HEK293 (cell line): ENCODE results near the gene FAXC.
A peak's percentile ranks its signal among the peaks of the same experiment; 100 is the strongest.

ENCODE experiments used
- CTCF ChIA-PET: fragments of 350-600 bp; formaldehyde crosslinking; extraction: SDS; loops from one replicate; lab custom pipeline; 2021; ENCODE audit warnings: antibody characterized with exemption; lab: Yijun Ruan, JAX
- POLR2A ChIA-PET: fragments of 300-600 bp; formaldehyde crosslinking; extraction: SDS; loops from one replicate; lab custom pipeline; 2020; ENCODE audit warnings: antibody characterized with exemption, inconsistent platforms; lab: Yijun Ruan, JAX
- H3K27ac ChIP-seq: fragments of 200-500 bp; sonication (Bioruptor generic); 2 replicates; pipeline ENCODE4 v1.5.1; 2014; ENCODE audit warnings: low read depth, low read length, control low read depth, inconsistent platforms; ENCODE audit errors: extremely low read depth
- H3K36me3 ChIP-seq, 2 experiments: fragments of 200-500 bp in 1 of 2; sonication (Bioruptor generic) in 1 of 2; 1 replicate in 1 of 2; 2 replicates in 1 of 2; pipeline ENCODE4 v1.5.1; 2014 to 2017; ENCODE audit warnings: inconsistent platforms in 2 of 2, low read length in 2 of 2; ENCODE audit not compliant: control insufficient read depth in 2 of 2, insufficient read depth in 1 of 2
- H3K4me1 ChIP-seq: fragments of 200-500 bp; sonication (Bioruptor generic); 2 replicates; pipeline ENCODE4 v1.5.1; 2014; ENCODE audit warnings: mild to moderate bottlenecking, low read length, inconsistent platforms; ENCODE audit not compliant: control insufficient read depth, insufficient read depth
- H3K4me3 ChIP-seq: 2 replicates; pipeline ENCODE4 v1.5.1; 2011; ENCODE audit warnings: low read depth, mild to moderate bottlenecking, control low read depth, low read length, moderate library complexity
- H3K9me3 ChIP-seq: fragments of 200-500 bp; sonication (Bioruptor generic); 2 replicates; pipeline ENCODE4 v1.5.1; 2014; ENCODE audit warnings: low read depth, low read length, inconsistent platforms; ENCODE audit not compliant: control insufficient read depth, insufficient read depth
- BCL11B ChIP-seq: fragments of 450-650 bp; formaldehyde crosslinking; IDR thresholded peaks from 2 replicates; pipeline ENCODE4 v1.5.1; 2016; ENCODE audit warnings: low read depth, missing biosample characterization, missing genetic modification characterization
- ELK4 ChIP-seq: IDR thresholded peaks from 2 replicates; pipeline ENCODE4 v1.6.1; 2011; ENCODE audit warnings: mild to moderate bottlenecking, low read depth, low read length, borderline replicate concordance
- GLI2 ChIP-seq: fragments of 450-650 bp; formaldehyde crosslinking; IDR thresholded peaks from 2 replicates; pipeline ENCODE4; 2017; ENCODE audit warnings: missing biosample characterization, missing genetic modification characterization, low read depth, borderline replicate concordance
- HOXC10 ChIP-seq: sonication (generic); formaldehyde crosslinking; IDR thresholded peaks from 2 replicates; pipeline ENCODE4 v1.8.1; 2023; ENCODE audit warnings: mild to moderate bottlenecking, missing genetic modification reagents
- PRDM6 ChIP-seq: fragments of 450-650 bp; formaldehyde crosslinking; IDR thresholded peaks from 2 replicates; pipeline ENCODE4 v1.5.1; 2017; ENCODE audit warnings: missing biosample characterization, missing genetic modification characterization
- RBAK ChIP-seq: fragments of 450-650 bp; formaldehyde crosslinking; IDR thresholded peaks from 2 replicates; pipeline ENCODE4 v1.5.1; 2016; ENCODE audit warnings: missing biosample characterization, missing genetic modification characterization
- SP2 ChIP-seq: fragments of 450-650 bp; formaldehyde crosslinking; IDR thresholded peaks from 2 replicates; pipeline ENCODE4 v1.5.1; 2016; ENCODE audit warnings: missing biosample characterization, missing genetic modification characterization
- SP7 ChIP-seq: fragments of 450-650 bp; formaldehyde crosslinking; IDR thresholded peaks from 2 replicates; pipeline ENCODE4 v1.5.1; 2016; ENCODE audit warnings: missing biosample characterization, missing genetic modification characterization
- ZEB2 ChIP-seq: fragments of 450-650 bp; formaldehyde crosslinking; IDR thresholded peaks from 2 replicates; pipeline ENCODE4 v1.5.1; 2016; ENCODE audit warnings: missing biosample characterization, missing genetic modification characterization
- ZFP69B ChIP-seq: fragments of 450-650 bp; formaldehyde crosslinking; IDR thresholded peaks from 2 replicates; pipeline ENCODE4 v1.5.1; 2016; ENCODE audit warnings: missing biosample characterization, missing genetic modification characterization
- ZNF121 ChIP-seq: fragments of 450-650 bp; formaldehyde crosslinking; IDR thresholded peaks from 2 replicates; pipeline ENCODE4 v1.5.1; 2016; ENCODE audit warnings: missing biosample characterization, missing genetic modification characterization
- ZNF157 ChIP-seq: fragments of 450-650 bp; formaldehyde crosslinking; IDR thresholded peaks from 2 replicates; pipeline ENCODE4 v1.5.1; 2016; ENCODE audit warnings: missing biosample characterization, missing genetic modification characterization
- ZNF175 ChIP-seq: fragments of 450-650 bp; formaldehyde crosslinking; IDR thresholded peaks from 2 replicates; pipeline ENCODE4 v1.5.1; 2016; ENCODE audit warnings: missing biosample characterization, missing genetic modification characterization
- ZNF274 ChIP-seq, 2 experiments: fragments of 200-500 bp in 1 of 2; fragments of 450-650 bp in 1 of 2; sonication (Bioruptor generic) in 1 of 2; formaldehyde crosslinking in 1 of 2; IDR thresholded peaks; 2 replicates each; pipeline versions ENCODE4 v1.5.1 to v1.6.1; 2014 to 2016; ENCODE audit warnings: borderline replicate concordance in 1 of 2, inconsistent platforms in 1 of 2, low read length in 1 of 2, missing biosample characterization in 1 of 2, missing genetic modification characterization in 1 of 2
- ZNF280D ChIP-seq: fragments of 450-650 bp; formaldehyde crosslinking; IDR thresholded peaks from 2 replicates; pipeline ENCODE4 v1.5.1; 2016; ENCODE audit warnings: missing biosample characterization, missing genetic modification characterization
- ZNF302 ChIP-seq: fragments of 450-650 bp; formaldehyde crosslinking; IDR thresholded peaks from 2 replicates; pipeline ENCODE4 v1.5.1; 2016; ENCODE audit warnings: missing biosample characterization, missing genetic modification characterization, low read depth
- ZNF350 ChIP-seq: fragments of 450-650 bp; formaldehyde crosslinking; IDR thresholded peaks from 2 replicates; pipeline ENCODE4 v1.5.0; 2017; ENCODE audit warnings: missing biosample characterization, mild to moderate bottlenecking, missing genetic modification characterization
- ZNF362 ChIP-seq: fragments of 450-650 bp; formaldehyde crosslinking; IDR thresholded peaks from 2 replicates; pipeline ENCODE4 v1.5.1; 2016; ENCODE audit warnings: missing biosample characterization, missing genetic modification characterization
- ZNF394 ChIP-seq: fragments of 450-650 bp; formaldehyde crosslinking; IDR thresholded peaks from 2 replicates; pipeline ENCODE4 v1.5.1; 2016; ENCODE audit warnings: missing biosample characterization, missing genetic modification characterization, mild to moderate bottlenecking, moderate library complexity, borderline replicate concordance
- ZNF555 ChIP-seq: fragments of 450-650 bp; formaldehyde crosslinking; conservative IDR thresholded peaks from 2 replicates; pipeline ENCODE4 v1.5.1; 2017; ENCODE audit warnings: missing biosample characterization, mild to moderate bottlenecking, missing genetic modification characterization, inconsistent platforms
- ZNF626 ChIP-seq: fragments of 450-650 bp; sonication (Bioruptor Pico); formaldehyde crosslinking; IDR thresholded peaks from 2 replicates; pipeline ENCODE4 v1.5.1; 2018; ENCODE audit warnings: missing biosample characterization, missing genetic modification characterization, inconsistent platforms
- ZNF645 ChIP-seq: fragments of 450-650 bp; formaldehyde crosslinking; IDR thresholded peaks from 2 replicates; pipeline ENCODE4; 2016; ENCODE audit warnings: missing biosample characterization, missing genetic modification characterization
- ZNF76 ChIP-seq: fragments of 450-650 bp; formaldehyde crosslinking; IDR thresholded peaks from 2 replicates; pipeline ENCODE4; 2016; ENCODE audit warnings: low read depth, missing biosample characterization, missing genetic modification characterization, borderline replicate concordance
- ZNF776 ChIP-seq: fragments of 450-650 bp; formaldehyde crosslinking; IDR thresholded peaks from 2 replicates; pipeline ENCODE4 v1.5.0; 2017; ENCODE audit warnings: missing biosample characterization, missing genetic modification characterization, borderline replicate concordance
- ZSCAN18 ChIP-seq: fragments of 450-650 bp; formaldehyde crosslinking; IDR thresholded peaks from 2 replicates; pipeline ENCODE4 v1.5.1; 2016; ENCODE audit warnings: missing biosample characterization, missing genetic modification characterization
- ZSCAN30 ChIP-seq: fragments of 450-650 bp; IDR thresholded peaks from 2 replicates; pipeline ENCODE4 v1.5.1; 2018; ENCODE audit warnings: missing biosample characterization, mild to moderate bottlenecking, missing genetic modification characterization, moderate library complexity

FAXC gene

GRCh38 chr6:99349171-99350141 lies at the start of gene FAXC:
Gene FAXC, minus strand, starts transcription at chr6:99349674. Its CDS starts 302 bp downstream, at chr6:99349372.
- POLR2A ChIA-PET, result interaction anchor here (0.6 to 3.1 kb wide), 13 partner anchors 12 to 219 kb away, joined by 3 to 29 read pairs (median 4); partner anchors contain the start of genes CCNC and COQ3
- TF ChIP-seq ZFP69B (tag by site-specific recombination) (peak; percentile 28; the same call in 1 of the 2 replicates), SP7 (tag by site-specific recombination) (no peak), PRDM6 (tag by site-specific recombination) (no peak), ZEB2 (peak; percentile 58; the same call in 1 of the 2 replicates), ZNF302 (tag by site-specific recombination) (no peak), ZNF394 (tag by site-specific recombination) (no peak), ZSCAN30 (peak; percentile 91), RBAK (tag by site-specific recombination) (no peak), BCL11B (no peak), ZNF76 (no peak), ZNF362 (tag by site-specific recombination) (no peak), HOXC10 (CRISPR knock-in tag) (peak; percentile 15; the same call in 1 of the 2 replicates), ZNF175 (tag by site-specific recombination) (no peak), SP2 (tag by site-specific recombination) (0 out of 2 replicates have a peak, but pooled peaks have one; percentile 18), ZSCAN18 (tag by site-specific recombination) (no peak), ZNF645 (tag by site-specific recombination) (no peak), ZNF121 (peak; percentile 11; the same call in 1 of the 2 replicates), ZNF776 (tag by site-specific recombination) (no peak), ZNF350 (no peak), ZNF157 (tag by site-specific recombination) (no peak), ZNF280D (no peak), ZNF626 (no peak), ZNF555 (tag by site-specific recombination) (no peak), ZNF274 (IDR thresholded peaks at IDR 0.05; ENCODE audit: low read length) (no peak), ZNF274 (tag by site-specific recombination; IDR thresholded peaks at IDR 0.05; ENCODE audit: borderline replicate concordance) (no peak), GLI2 (tag by site-specific recombination) (no peak), ELK4 (no peak)

More at GRCh38 chr6:99349171-99350141, at the start of gene FAXC:
- peak within 1 kb of the TSS; percentile 62 for H3K4me3 ChIP-seq
- no peaks in the 10 kb centered on the region; a peak in 1 of 3 replicates for H3K36me3 ChIP-seq
- CTCF ChIA-PET, result interaction anchor here (0.5 to 10.1 kb wide), 9 partner anchors 11 to 85 kb away, joined by 3 to 125 read pairs (median 4); no protein-coding TSS in a partner anchor
- peak within 1 kb of the TSS; percentile 83; the same call in 1 of the 2 replicates for H3K27ac ChIP-seq
- H3K4me1 ChIP-seq, result peaks cover 5% of the 10 kb centered on the region; the same call in 1 of the 2 replicates
- no peaks in the 10 kb centered on the region for H3K9me3 ChIP-seq
